Measurements from ENCODE around the gene CABLES2.

CABLES2 gene

GRCh38 chr20:62446481-62446880, 39.4 kb upstream of the CABLES2 start:
- no peak for DNase-seq (ENCODE audit: low spot score)
- in situ Hi-C loops (cut with MboI; ENCODE audit: low sequenced_read_pairs, unreplicated experiment) = no loop called here
- no peak for TF ChIP-seq CTCF (IDR thresholded peaks at IDR 0.05; ENCODE audit: borderline replicate concordance, control extremely low read depth, extremely low read depth, insufficient read depth, missing control alignments)

GRCh38 chr20:62445553-62446340, 38.7 kb upstream of the CABLES2 start:
- in situ Hi-C loops (cut with MboI; ENCODE audit: low sequenced_read_pairs, unreplicated experiment) = no loop called here
- no peak for DNase-seq (ENCODE audit: low spot score)
- no peak for TF ChIP-seq CTCF (IDR thresholded peaks at IDR 0.05; ENCODE audit: borderline replicate concordance, control extremely low read depth, extremely low read depth, insufficient read depth, missing control alignments)

GRCh38 chr20:62444286-62444685, 37.2 kb upstream of the CABLES2 start:
- in situ Hi-C loops (cut with MboI; ENCODE audit: low sequenced_read_pairs, unreplicated experiment) = no loop called here
- no peak for DNase-seq (ENCODE audit: low spot score)
- no peak for TF ChIP-seq CTCF (IDR thresholded peaks at IDR 0.05; ENCODE audit: borderline replicate concordance, control extremely low read depth, extremely low read depth, insufficient read depth, missing control alignments)

- in situ Hi-C loops (cut with MboI; ENCODE audit: low sequenced_read_pairs, unreplicated experiment) = no loop called here
- DNase-seq (ENCODE audit: low spot score) = no peak
- TF ChIP-seq CTCF (IDR thresholded peaks at IDR 0.05; ENCODE audit: borderline replicate concordance, control extremely low read depth, extremely low read depth, insufficient read depth, missing control alignments) = no peak
Observed at GRCh38 chr20:62441987-62442539, 35.0 kb upstream of the CABLES2 start.

GRCh38 chr20:62439218-62439617, 32.1 kb upstream of the CABLES2 start:
- TF ChIP-seq CTCF (IDR thresholded peaks at IDR 0.05; ENCODE audit: borderline replicate concordance, control extremely low read depth, extremely low read depth, insufficient read depth, missing control alignments) = no peak
- in situ Hi-C loops (cut with MboI; ENCODE audit: low sequenced_read_pairs, unreplicated experiment) = no loop called here
- no peak for DNase-seq (ENCODE audit: low spot score)

- in situ Hi-C loops (cut with MboI; ENCODE audit: low sequenced_read_pairs, unreplicated experiment) = no loop called here
- TF ChIP-seq CTCF (IDR thresholded peaks at IDR 0.05; ENCODE audit: borderline replicate concordance, control extremely low read depth, extremely low read depth, insufficient read depth, missing control alignments) = no peak
- no peak for DNase-seq (ENCODE audit: low spot score)
Observed at GRCh38 chr20:62437927-62438326, 30.8 kb upstream of the CABLES2 start.
